ENCODE measurements around the gene TNNT2.

TNNT2 gene

DNA sequence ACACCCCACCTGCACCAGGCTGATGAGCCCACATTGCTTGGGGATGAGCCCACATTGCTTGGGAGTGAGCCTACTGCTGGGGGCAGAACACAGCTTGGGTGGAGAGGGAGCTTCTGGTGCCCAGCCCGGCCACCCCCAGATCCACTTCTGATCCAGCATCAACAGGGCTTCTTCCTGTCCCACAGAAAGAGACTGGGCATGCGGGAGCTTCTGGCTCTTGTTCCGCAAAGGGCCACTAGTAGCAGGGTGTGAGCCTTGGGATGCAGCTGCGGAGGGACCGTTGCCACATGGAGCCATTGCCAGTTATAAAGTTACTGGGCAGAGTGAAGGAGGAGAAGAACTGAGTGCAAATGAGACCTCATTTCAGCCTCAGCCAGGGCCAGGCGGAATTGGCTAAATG is 57.8 kb downstream of the TNNT2 start:
- H3K9ac ChIP-seq (ENCODE audit: low read length): no peak overlapping the region
- no peaks in the 10 kb centered on the region for H3K36me3 ChIP-seq (ENCODE audit: insufficient read depth, low read length)
- no peaks in the 10 kb centered on the region for H3K9me3 ChIP-seq (ENCODE audit: low read length)
- H3K4me1 ChIP-seq (ENCODE audit: insufficient read depth, low read length): no peaks in the 10 kb centered on the region
- no peaks in the 10 kb centered on the region for H3K27me3 ChIP-seq (ENCODE audit: control insufficient read depth in 1 of 2, insufficient read depth in 2 of 2, low read length in 2 of 2)
- no peak overlapping the region for H3K27ac ChIP-seq (ENCODE audit: low read depth, low read length)
- H3K4me3 ChIP-seq (ENCODE audit: low read depth in 1 of 2, low read length in 2 of 2): no peak overlapping the region

DNA sequence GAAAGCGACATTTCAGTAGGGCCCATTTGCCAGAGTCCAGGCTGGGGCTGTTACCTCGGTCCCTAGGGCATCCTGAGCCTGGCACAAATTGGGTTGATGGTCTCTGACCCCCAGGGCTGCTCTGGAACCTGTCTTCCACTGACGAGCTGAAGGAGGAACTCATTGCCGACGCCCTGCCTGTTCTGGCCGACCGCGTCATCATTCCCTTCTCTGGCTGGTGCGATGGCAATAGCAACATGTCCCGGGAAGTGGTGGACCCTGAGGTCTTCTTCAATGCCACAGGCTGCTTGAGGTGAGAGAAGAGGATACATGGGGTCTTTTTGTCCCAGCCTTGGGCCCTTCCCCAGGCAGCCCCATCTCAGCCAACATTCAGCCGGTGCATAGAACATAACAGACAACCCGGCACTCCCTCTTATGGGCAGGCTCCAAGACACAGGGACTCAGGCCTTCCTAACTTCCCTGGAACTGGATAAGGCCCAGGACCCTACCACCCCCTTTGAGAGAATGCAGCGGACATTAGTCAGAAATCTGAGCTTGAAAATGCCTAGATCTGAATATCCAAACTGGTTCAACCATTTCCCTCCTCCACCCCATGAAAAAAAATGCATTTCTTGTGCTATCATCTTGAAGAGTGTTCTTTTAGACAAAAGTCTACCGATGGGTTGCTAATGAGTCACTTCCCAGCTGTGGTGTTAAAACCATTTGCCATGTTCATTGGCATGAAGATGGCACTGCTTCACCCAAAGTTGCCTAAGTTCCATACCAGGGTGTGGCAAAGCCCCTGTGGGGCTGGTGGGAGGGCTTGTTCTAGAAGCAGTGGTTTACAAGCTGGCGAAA is 58.8 kb downstream of the TNNT2 start:
- Histone ChIP-seq H3K9me3 (ENCODE audit: low read length) (no peaks in the 10 kb centered on the region), H3K27me3 (ENCODE audit: control insufficient read depth in 1 of 2, insufficient read depth in 2 of 2, low read length in 2 of 2) (no peaks in the 10 kb centered on the region), H3K9ac (ENCODE audit: low read length) (no peak overlapping the region), H3K4me3 (ENCODE audit: low read depth in 1 of 2, low read length in 2 of 2) (no peak overlapping the region), H3K36me3 (ENCODE audit: insufficient read depth, low read length) (no peaks in the 10 kb centered on the region), H3K27ac (ENCODE audit: low read depth, low read length) (no peak overlapping the region), H3K4me1 (ENCODE audit: insufficient read depth, low read length) (no peaks in the 10 kb centered on the region)

DNA sequence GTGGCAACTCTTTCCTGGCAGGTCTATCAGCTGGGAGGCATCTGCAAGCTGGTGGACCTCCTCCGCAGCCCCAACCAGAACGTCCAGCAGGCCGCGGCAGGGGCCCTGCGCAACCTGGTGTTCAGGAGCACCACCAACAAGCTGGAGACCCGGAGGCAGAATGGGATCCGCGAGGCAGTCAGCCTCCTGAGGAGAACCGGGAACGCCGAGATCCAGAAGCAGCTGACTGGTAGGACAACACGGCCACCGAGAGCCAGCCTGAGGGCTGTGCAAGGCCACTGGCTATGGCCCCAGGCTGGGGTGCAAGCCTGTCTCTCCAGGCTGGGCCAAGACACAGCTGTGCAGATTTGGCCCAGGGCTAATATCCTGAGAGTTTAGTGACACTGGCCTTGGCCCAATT is 59.9 kb downstream of the TNNT2 start:
- no peaks in the 10 kb centered on the region for H3K4me1 ChIP-seq (ENCODE audit: insufficient read depth, low read length)
- no peak overlapping the region for H3K9ac ChIP-seq (ENCODE audit: low read length)
- no peak overlapping the region for H3K27ac ChIP-seq (ENCODE audit: low read depth, low read length)
- H3K4me3 ChIP-seq (ENCODE audit: low read depth in 1 of 2, low read length in 2 of 2): no peak overlapping the region
- H3K9me3 ChIP-seq (ENCODE audit: low read length): no peaks in the 10 kb centered on the region
- no peaks in the 10 kb centered on the region for H3K27me3 ChIP-seq (ENCODE audit: control insufficient read depth in 1 of 2, insufficient read depth in 2 of 2, low read length in 2 of 2)
- H3K36me3 ChIP-seq (ENCODE audit: insufficient read depth, low read length): no peaks in the 10 kb centered on the region

DNA sequence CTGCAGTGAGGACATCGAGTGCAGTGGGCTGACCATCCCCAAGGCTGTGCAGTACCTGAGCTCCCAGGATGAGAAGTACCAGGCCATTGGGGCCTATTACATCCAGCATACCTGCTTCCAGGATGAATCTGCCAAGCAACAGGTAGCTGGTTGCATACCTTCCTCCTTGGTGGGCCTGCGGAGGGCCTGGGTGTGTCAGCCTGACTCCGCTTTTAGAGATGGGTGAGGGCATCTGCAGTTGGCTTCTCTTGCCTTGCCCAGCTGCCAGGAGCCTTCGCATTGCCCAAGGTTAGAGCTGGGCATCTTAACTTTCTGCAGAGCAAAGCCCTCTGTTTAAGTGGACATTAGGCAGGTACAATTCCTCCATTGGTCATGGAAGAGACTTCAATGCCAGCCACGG is 60.9 kb downstream of the TNNT2 start:
- Histone ChIP-seq H3K27me3 (ENCODE audit: control insufficient read depth in 1 of 2, insufficient read depth in 2 of 2, low read length in 2 of 2) (no peaks in the 10 kb centered on the region), H3K27ac (ENCODE audit: low read depth, low read length) (no peak overlapping the region), H3K36me3 (ENCODE audit: insufficient read depth, low read length) (no peaks in the 10 kb centered on the region), H3K4me3 (ENCODE audit: low read depth in 1 of 2, low read length in 2 of 2) (no peak overlapping the region), H3K9ac (ENCODE audit: low read length) (no peak overlapping the region), H3K9me3 (ENCODE audit: low read length) (no peaks in the 10 kb centered on the region), H3K4me1 (ENCODE audit: insufficient read depth, low read length) (no peaks in the 10 kb centered on the region)

DNA sequence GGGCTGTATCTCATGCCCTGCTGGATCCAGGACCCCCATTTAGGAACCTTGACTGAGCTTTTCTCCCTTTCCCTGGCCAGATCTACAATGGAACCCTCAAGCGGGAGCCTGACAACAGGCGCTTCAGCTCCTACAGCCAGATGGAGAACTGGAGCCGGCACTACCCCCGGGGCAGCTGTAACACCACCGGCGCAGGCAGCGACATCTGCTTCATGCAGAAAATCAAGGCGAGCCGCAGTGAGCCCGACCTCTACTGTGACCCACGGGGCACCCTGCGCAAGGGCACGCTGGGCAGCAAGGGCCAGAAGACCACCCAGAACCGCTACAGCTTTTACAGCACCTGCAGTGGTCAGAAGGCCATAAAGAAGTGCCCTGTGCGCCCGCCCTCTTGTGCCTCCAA is 64.4 kb downstream of the TNNT2 start:
- Histone ChIP-seq H3K9me3 (ENCODE audit: low read length) (no peaks in the 10 kb centered on the region), H3K36me3 (ENCODE audit: insufficient read depth, low read length) (no peaks in the 10 kb centered on the region), H3K9ac (ENCODE audit: low read length) (no peak overlapping the region), H3K4me1 (ENCODE audit: insufficient read depth, low read length) (no peaks in the 10 kb centered on the region), H3K27ac (ENCODE audit: low read depth, low read length) (no peak overlapping the region), H3K27me3 (ENCODE audit: control insufficient read depth in 1 of 2, insufficient read depth in 2 of 2, low read length in 2 of 2) (peaks cover 5% of the 10 kb centered on the region in 2 donors), H3K4me3 (ENCODE audit: low read depth in 1 of 2, low read length in 2 of 2) (no peak overlapping the region)

DNA sequence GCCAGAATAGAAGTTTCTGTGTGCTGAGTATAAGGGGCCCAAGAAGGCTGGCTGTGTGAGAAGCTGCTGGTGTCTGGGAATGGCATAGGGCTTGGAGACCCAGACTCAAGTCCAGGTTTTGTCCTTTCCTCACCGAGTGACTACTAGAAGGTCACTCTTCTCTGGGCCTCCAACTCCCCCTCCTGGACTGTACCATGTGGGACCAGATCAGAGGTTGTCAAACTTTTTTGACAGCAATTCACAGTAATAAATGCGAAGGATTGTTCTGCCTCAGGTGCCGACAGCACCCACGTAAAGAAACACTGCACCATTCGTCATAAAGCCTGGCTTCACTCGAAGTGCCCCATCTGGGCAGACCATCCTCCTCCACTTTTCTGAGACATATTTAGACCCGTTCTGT is 65.2 kb downstream of the TNNT2 start:
- Histone ChIP-seq H3K36me3 (ENCODE audit: insufficient read depth, low read length) (no peaks in the 10 kb centered on the region), H3K27me3 (ENCODE audit: control insufficient read depth in 1 of 2, insufficient read depth in 2 of 2, low read length in 2 of 2) (peaks cover 5% of the 10 kb centered on the region in 2 donors), H3K9me3 (ENCODE audit: low read length) (no peaks in the 10 kb centered on the region), H3K9ac (ENCODE audit: low read length) (no peak overlapping the region), H3K4me1 (ENCODE audit: insufficient read depth, low read length) (no peaks in the 10 kb centered on the region), H3K27ac (ENCODE audit: low read depth, low read length) (no peak overlapping the region), H3K4me3 (ENCODE audit: low read depth in 1 of 2, low read length in 2 of 2) (no peak overlapping the region)

DNA sequence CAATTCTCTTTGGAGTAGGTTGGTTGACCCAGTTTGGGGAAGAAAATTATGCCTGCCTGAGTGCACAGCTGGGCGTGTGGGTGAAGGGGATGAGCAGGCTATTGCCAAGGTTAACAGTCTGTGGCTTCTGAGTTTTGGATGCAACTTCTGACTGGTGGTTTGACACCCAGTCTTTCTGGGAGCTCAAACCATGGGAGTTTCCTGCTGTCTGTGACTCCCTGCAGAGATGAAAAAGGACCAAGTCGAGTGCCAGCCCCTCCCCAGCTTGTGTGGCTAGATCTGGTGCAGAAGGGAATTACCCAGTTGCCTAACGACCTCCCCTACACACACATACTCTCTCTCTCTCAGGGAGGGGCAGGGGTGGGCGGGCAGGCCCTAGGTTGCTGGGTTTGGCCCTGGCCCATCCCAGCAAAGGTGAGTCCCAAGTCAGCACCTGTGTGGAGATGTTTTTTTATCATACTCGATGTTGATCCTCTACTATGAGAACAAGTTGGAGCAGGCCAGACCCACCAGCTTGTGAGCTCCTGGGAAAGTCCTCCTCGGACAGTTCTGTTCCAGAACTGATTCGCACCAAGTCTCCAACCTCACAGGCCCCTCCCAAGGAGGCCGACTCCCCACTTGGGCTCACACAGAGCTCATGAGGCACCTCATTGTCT is 66.0 kb downstream of the TNNT2 start:
- Histone ChIP-seq H3K27ac (ENCODE audit: low read depth, low read length) (no peak overlapping the region), H3K9ac (ENCODE audit: low read length) (no peak overlapping the region), H3K4me3 (ENCODE audit: low read depth in 1 of 2, low read length in 2 of 2) (no peak overlapping the region), H3K36me3 (ENCODE audit: insufficient read depth, low read length) (no peaks in the 10 kb centered on the region), H3K27me3 (ENCODE audit: control insufficient read depth in 1 of 2, insufficient read depth in 2 of 2, low read length in 2 of 2) (peaks cover 5% of the 10 kb centered on the region in 2 donors), H3K9me3 (ENCODE audit: low read length) (no peaks in the 10 kb centered on the region), H3K4me1 (ENCODE audit: insufficient read depth, low read length) (no peaks in the 10 kb centered on the region)

DNA sequence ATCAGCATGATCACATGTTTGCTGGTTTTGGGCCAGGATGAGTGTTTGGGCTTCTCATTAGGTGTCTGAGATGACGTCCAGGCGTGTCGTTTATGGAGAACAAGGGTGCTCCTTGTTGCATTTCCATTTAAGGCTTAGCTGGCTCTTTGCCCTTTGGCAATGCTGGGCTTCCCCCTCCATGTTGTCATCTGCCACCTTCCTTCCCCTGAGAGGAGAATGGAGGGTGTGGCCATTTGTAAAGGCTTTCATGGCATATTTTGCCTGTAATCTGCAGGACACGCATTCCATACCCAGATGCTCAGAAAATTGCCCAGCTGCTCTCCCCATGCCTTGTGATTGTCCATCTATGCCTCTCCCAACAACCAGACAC is 66.5 kb downstream of the TNNT2 start:
- Histone ChIP-seq H3K4me1 (ENCODE audit: insufficient read depth, low read length) (no peaks in the 10 kb centered on the region), H3K36me3 (ENCODE audit: insufficient read depth, low read length) (no peaks in the 10 kb centered on the region), H3K9me3 (ENCODE audit: low read length) (no peaks in the 10 kb centered on the region), H3K27me3 (ENCODE audit: control insufficient read depth in 1 of 2, insufficient read depth in 2 of 2, low read length in 2 of 2) (peaks cover 5% of the 10 kb centered on the region in 2 donors), H3K27ac (ENCODE audit: low read depth, low read length) (no peak overlapping the region), H3K9ac (ENCODE audit: low read length) (no peak overlapping the region), H3K4me3 (ENCODE audit: low read depth in 1 of 2, low read length in 2 of 2) (no peak overlapping the region)

DNA sequence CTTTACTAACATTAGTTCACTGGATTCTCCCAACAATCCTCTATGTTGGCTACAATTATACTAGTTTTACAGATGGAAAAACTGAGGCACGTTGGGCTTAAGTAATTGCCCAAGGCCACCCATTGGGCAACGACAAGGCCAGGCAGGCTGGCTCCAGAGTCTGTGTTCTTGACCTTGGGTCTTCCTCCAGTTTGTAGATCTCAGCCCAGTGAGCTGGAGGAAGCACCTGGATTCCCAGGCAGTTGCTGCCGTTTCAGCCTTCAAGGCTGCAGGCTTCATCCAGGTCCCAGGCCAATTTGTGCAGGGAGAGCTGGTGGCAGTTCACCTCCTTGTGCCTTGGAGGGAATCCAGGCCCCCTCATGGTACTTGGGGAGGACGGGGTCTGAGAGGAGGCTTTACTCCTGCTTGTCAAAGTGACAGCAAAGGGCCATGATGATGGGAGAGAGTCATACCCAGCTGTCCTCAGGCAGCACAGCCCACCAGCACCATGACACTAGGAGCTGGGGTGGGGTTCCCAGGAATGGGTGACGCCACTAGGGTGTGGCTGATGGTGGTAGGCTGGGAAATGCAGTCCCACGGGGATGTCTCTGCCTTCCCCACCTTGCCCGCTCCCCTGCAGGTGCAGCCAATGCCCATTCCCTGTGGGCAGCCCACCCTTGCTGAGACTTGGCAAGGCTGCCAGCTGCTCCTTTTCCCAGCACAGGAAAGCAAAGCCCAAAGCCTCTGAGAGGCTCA is 67.1 kb downstream of the TNNT2 start:
- H3K9me3 ChIP-seq (ENCODE audit: low read length): no peaks in the 10 kb centered on the region
- no peaks in the 10 kb centered on the region for H3K36me3 ChIP-seq (ENCODE audit: insufficient read depth, low read length)
- H3K27ac ChIP-seq (ENCODE audit: low read depth, low read length): no peak overlapping the region
- no peak overlapping the region for H3K9ac ChIP-seq (ENCODE audit: low read length)
- H3K4me3 ChIP-seq (ENCODE audit: low read depth in 1 of 2, low read length in 2 of 2): no peak overlapping the region
- peaks cover 5% of the 10 kb centered on the region in 2 donors for H3K27me3 ChIP-seq (ENCODE audit: control insufficient read depth in 1 of 2, insufficient read depth in 2 of 2, low read length in 2 of 2)
- H3K4me1 ChIP-seq (ENCODE audit: insufficient read depth, low read length): no peaks in the 10 kb centered on the region

DNA sequence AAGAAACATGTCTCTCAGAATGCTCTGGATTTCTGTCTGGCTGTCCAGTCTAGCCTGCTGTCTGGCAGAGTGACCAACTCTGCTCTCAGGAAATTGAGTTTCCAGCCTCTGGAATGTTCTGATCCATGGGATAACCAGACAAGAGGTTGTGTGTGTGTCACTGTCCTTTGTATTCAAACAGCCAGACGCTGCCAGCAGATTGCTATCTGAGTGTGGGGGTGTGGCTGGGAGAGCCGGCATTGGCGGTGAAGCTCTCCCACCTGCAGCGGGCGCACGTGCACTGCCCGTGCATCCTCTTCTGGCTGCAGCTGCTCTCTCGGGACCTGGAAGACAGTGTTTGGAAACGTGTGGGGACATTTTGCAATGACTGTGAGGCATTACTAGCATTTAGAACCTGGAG is 68.1 kb downstream of the TNNT2 start:
- Histone ChIP-seq H3K36me3 (ENCODE audit: insufficient read depth, low read length) (no peaks in the 10 kb centered on the region), H3K4me3 (ENCODE audit: low read depth in 1 of 2, low read length in 2 of 2) (no peak overlapping the region), H3K27ac (ENCODE audit: low read depth, low read length) (no peak overlapping the region), H3K27me3 (ENCODE audit: control insufficient read depth in 1 of 2, insufficient read depth in 2 of 2, low read length in 2 of 2) (peaks cover 5% of the 10 kb centered on the region in 2 donors), H3K9me3 (ENCODE audit: low read length) (no peaks in the 10 kb centered on the region), H3K9ac (ENCODE audit: low read length) (no peak overlapping the region), H3K4me1 (ENCODE audit: insufficient read depth, low read length) (no peaks in the 10 kb centered on the region)

Data from muscle layer of colon (tissue), 2 donors.